Right kidney (tissue), 9 donors: ENCODE results near the gene DIPK1B.

ENCODE experiments used
- DNase-seq: peaks from one replicate; pipeline ENCODE4 v3.0.0-alpha.2; 2016
- long read RNA-seq, 8 donors: transcript quantifications; one replicate each; lab custom pipeline, GENCODE V29; 2026

DIPK1B gene
- long read RNA-seq, donor 1, transcript FAM69B-202 (5 exons, 1,668 nt): major isoform, 42 of 43 reads
- long read RNA-seq, donor 1, partial matches to known transcripts: 0 of 43 reads
- long read RNA-seq, donor 1, other reads (novel, unspliced or antisense): 0 of 43 reads
- long read RNA-seq, donor 2, transcript FAM69B-202 (5 exons, 1,668 nt): major isoform, 31 of 32 reads
- long read RNA-seq, donor 2, partial matches to known transcripts: 0 of 32 reads
- long read RNA-seq, donor 2, other reads (novel, unspliced or antisense): 0 of 32 reads
- long read RNA-seq, donor 3, transcript FAM69B-202 (5 exons, 1,668 nt): major isoform, 10 of 10 reads
- long read RNA-seq, donor 3, partial matches to known transcripts: 0 of 10 reads
- long read RNA-seq, donor 3, other reads (novel, unspliced or antisense): 0 of 10 reads
- long read RNA-seq, donor 4, transcript FAM69B-202 (5 exons, 1,668 nt): major isoform, 24 of 170 reads
- long read RNA-seq, donor 4, partial matches to known transcripts: 129 of 170 reads
- long read RNA-seq, donor 4, other reads (novel, unspliced or antisense): 17 of 170 reads
- long read RNA-seq, donor 5, transcript FAM69B-202 (5 exons, 1,668 nt): major isoform, 22 of 22 reads
- long read RNA-seq, donor 5, partial matches to known transcripts: 0 of 22 reads
- long read RNA-seq, donor 5, other reads (novel, unspliced or antisense): 0 of 22 reads
- long read RNA-seq, donor 6, transcript FAM69B-202 (5 exons, 1,668 nt): major isoform, 20 of 20 reads
- long read RNA-seq, donor 6, partial matches to known transcripts: 0 of 20 reads
- long read RNA-seq, donor 6, other reads (novel, unspliced or antisense): 0 of 20 reads
- long read RNA-seq, donor 7, transcript FAM69B-202 (5 exons, 1,668 nt): major isoform, 43 of 88 reads
- long read RNA-seq, donor 7, partial matches to known transcripts: 44 of 88 reads
- long read RNA-seq, donor 7, other reads (novel, unspliced or antisense): 0 of 88 reads
- long read RNA-seq, donor 8, transcript FAM69B-202 (5 exons, 1,668 nt): major isoform, 29 of 29 reads
- long read RNA-seq, donor 8, partial matches to known transcripts: 0 of 29 reads
- long read RNA-seq, donor 8, other reads (novel, unspliced or antisense): 0 of 29 reads

DNA sequence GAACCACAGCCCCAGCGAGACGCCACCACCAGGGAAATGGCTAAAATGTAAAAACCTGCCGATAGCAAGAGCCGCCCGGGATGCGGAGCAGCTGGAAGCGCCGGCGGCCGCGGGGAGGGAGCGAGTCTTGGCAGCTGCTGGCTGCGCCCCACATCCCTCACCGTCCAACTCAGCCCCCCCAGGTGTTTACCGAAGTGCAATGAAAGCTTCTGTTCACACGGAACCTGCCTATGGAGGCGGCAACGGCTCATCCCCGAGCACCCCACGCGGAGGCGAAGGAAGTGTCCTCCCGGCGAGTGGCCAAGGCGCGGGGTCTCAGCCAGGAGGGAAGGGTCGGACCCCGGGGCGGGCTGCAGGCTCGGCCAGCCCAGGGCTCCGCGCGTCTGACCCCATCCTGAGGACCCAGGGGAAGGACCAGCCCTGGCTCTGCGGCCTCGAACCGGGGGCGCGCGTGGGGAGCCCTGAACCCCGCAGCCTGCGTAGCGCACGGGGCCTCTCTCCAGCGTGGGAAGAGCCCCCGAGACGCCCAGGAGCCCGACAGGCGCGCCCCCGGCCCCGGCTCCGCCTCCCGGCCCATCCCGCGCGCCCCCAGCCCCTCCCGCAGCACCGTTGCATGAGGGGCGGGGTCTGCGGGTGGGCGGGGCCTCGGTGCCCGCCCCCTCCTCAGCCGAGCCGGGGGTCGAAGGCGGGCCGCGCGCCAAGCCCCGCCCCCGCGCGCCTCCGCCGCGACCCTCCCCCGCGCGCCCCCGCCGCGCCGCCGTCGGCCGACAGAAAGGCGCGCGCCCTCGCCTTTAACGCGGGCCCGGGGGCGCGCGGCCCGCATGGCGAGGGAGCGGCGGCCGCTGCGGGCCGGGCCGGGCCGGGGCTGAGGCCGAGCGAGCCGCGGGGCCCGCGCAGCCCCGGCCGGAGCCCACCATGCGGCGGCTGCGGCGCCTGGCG lies at the start of gene DIPK1B:
Gene DIPK1B, plus strand, starts transcription at position 822 of the 939 bp plus-strand sequence. Its CDS starts 94 bp downstream, at position 916.
- DNase-seq: peak; percentile 89

DNA sequence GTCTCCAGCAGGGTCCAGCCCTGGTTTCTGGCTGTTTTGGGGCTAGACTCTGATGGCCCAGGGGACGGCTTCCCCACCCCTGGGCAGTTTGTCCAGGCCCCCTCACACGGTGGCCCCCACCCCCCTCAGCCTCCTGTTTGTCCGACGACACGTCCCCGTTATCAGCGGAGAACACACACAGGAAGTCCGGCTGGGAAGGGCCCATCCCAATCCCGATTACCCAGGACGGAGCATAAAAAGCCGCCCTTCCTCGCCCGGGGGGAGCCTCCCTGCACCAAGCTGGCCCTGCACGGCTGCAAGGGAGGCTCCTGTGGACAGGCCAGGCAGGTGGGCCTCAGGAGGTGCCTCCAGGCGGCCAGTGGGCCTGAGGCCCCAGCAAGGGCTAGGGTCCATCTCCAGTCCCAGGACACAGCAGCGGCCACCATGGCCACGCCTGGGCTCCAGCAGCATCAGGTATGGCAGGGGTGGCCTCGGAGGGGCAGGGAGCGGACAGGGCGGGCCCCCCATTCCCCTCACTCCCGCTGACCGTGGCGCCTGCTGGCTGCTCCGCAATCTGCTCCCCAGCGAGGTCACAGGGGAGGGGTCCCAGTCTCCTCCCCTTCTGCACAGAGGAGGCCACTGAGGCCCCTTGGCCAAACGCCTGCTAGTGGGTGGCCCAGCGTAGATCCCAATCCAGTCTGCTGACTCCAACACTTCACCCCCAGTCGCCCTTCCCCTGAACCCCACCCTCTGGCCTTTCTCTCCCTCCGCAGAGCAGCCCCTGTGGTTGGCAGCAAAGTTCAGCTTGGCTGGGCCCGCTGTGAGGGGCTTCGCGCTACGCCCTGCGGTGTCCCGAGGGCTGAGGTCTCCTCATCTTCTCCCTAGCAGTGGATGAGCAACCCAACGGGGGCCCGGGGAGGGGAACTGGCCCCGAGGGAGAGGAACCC lies 49.5 kb upstream of the DIPK1B start, which contains the start of gene EGFL7:
Gene EGFL7, plus strand, starts transcription at position 261 of the 926 bp plus-strand sequence. CDS start 5,367 bp downstream, outside the sequence.
- DNase-seq: no peak

GRCh38 chr9:136664000-136664915 lies 48.1 kb upstream of the DIPK1B start:
- DNase-seq: no peak

- DNase-seq: peak; percentile 71
Measured at GRCh38 chr9:136665111-136665703, 47.2 kb upstream of the DIPK1B start.

DNA sequence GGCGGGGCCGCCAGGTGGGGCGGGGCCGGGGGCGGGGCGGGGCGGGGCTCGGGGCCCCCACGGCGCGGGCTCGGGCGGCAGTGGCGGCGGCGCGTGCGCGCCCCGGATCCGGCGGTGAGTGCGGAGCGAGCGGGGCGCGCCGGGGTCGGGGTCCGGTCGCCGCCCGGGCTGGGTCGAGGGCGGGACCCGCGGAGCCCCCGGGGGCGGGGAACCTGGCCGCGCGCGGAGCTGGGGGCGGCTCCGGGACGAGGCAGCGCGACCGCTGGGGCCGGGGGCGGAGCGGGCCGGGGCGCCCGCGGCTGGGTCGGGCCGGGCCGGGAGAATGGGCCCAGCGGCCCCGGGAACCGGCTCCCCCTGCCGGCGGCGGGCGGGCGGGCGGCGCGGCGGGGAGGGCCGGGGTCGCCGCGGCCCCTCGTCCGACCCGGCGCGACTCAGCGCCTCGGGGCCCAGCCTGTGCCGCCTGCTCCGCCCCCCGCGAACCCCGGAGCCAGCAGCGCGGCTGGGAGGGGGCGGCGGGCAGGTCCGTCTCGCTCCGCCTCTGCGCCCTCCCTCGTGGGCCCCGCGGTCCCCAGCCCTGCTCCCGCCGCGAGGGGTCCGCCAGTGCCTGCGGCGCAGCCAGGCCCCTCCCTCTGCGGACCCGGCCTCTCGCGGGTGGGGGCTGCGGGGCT lies 46.5 kb upstream of the DIPK1B start:
- no peak for DNase-seq

DNA sequence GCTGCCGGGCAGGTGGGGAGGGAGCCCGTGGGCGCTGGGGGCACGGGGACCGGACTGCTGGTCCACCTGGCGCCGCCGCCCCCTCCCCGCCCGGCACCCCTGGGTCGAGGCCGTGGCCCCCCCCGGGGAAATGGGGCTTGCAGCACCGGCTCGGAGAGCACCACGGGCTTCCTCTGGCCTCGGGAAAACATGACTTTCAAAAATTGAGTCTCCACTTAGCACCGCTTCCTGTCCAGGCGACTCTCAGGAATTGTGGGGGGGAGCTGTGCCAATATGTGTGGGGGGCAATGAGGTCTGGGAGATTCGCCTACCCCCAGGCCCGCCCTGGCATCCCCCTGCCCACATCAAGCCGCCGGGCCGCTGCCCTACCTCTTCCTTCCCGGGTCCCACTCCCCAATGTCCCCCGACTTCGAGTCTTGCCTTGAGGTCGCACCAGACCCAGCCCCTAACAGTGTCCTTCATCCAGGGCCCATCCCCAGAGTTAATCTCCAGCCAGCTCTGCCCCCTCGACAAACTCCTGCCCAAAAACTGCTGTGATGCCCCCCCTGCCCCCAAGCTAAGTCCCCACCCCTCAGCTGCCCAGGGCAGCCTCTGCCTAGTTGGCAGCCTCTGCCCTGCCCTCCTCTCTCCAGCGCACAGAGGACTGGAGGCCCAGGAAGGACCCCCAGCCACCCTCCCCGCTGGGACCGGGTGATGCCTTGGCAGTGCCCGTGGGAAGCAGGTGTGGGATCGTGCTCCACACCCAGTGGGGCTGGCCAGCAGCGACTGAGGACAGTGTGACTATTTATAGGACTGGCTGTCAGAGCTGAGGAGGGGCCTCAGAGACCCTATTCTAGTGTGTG lies 45.8 kb upstream of the DIPK1B start:
- peak; percentile 68 for DNase-seq

DNA sequence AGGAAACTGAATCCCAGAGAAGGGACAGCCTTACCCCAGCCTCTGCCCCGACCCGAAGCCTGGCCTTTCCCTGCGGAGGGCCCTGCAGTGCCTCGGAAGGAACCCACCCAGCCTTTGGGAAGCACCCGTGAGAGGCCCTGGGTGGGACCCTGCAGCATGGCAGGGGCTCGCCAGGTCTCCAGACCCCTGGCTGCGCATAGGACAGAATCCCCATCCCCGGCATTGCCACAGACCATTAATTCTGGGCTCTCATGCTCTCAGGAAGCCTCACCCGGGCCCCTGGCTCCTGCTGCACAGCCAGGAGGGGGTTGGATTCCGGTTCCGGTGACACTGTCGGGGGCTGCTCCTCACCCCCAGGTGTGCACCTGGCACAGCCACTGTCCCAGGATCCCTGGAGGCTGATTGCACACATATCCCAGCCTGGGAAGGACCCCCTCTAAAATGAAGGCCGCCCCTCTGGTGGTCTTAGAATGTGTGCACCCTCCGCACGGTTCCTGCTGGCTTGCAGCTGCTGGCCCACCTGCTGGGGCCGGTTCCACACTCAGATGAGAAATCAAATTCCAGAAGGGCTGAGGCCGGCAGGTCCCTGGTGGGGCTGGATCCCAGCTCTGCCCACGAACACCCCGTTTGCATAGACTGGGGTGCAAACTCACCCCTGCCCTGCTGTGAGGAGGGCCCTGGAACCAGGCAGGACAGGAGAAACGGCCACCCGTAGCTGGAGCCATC lies 45.0 kb upstream of the DIPK1B start:
- peak; percentile 46 for DNase-seq

DNA sequence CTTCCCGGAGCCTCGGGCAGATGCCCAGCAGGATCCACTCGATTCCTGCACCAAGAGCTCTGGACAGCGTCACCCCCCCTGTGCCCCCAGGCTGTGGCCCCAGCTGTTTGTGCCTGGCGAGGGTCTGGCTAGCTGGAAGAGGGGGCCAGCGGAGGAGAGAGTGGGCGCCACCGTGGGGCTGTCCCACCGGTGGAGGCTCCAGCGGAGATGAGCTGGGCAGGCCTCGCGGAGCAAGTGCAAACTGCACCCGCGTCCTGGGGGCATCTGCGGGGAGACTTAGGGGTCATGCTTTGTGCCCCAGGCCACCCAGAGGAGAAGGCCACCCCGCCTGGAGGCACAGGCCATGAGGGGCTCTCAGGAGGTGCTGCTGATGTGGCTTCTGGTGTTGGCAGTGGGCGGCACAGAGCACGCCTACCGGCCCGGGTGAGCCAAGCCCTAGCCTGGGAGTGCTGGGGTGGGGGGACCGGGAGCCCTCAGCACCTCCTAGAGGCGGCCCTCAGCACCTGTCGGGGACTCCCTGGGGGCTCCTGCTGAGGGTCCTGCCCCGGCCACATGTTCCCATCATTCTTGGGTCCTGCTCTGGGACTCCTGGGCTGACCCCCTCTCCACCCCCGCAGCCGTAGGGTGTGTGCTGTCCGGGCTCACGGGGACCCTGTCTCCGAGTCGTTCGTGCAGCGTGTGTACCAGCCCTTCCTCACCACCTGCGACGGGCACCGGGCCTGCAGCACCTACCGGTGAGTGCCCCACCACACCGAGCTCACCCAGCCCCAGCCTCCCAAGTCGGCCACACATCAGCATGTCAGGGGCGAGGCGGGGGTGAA lies 44.2 kb upstream of the DIPK1B start:
- no peak for DNase-seq

DNA sequence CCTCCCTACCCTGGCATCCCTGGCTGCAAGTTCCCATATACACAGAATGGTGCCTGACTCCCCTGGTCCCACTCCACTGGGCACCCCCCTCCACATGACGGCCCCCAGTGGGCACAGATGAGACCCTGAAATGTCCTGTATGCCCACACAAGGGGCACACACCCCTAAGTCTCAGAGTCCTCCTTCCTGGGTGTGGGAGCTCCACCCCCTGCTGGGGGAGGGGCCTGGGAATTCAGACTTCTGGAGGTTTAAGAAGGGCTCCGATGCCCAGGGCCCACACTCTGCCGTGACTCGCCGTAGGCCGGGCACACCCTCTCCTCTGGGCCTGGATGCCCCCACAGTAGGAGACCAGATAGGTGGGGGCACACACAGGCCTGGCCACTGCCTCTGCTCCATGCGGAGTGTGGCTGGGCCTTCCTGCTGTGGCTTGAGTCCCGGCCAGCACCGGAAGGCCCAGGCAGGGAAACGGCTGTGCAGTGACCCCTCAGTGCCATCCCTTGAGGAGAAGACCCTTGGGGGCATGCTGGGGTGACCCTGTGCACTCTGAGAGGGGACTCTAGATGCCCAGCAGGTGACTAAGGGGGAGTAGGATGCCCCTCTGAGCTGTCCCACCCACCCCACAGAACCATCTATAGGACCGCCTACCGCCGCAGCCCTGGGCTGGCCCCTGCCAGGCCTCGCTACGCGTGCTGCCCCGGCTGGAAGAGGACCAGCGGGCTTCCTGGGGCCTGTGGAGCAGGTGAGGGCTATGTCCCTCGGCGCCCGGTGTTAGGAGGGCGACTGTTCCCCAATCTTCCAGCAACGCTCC lies 43.2 kb upstream of the DIPK1B start:
- peak; percentile 11 for DNase-seq

GRCh38 chr9:136669791-136670464 lies 42.4 kb upstream of the DIPK1B start:
- DNase-seq: no peak

DNA sequence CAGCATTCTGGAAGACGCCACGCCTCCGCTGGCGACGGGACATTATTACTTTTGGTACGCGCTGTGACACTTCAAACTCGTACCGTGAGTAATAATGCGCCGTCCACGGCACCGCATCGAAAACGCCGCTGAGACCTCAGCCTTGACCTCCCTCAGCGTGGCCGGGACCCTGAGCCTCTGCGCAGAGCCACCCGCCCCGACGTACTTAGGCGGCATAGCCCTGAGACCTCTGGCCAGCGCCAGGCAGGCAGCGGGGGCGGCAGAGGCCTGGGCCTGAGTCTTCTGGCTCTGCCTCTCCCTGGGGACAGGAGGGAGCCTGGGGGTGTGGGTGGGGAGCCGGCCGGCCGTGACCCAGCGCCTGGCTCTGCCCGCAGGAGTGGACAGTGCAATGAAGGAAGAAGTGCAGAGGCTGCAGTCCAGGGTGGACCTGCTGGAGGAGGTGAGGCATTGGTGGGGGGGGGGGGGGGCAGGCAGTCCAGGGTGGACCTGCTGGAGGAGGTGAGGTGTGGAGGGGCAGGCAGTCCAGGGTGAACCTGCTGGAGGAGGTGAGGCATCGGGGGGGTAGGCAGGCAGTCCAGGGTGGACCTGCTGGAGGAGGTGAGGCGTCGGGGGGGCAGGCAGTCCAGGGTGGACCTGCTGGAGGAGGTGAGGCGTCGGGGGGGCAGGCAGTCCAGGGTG lies 41.7 kb upstream of the DIPK1B start:
- DNase-seq: no peak

GRCh38 chr9:136671254-136671614 lies 41.1 kb upstream of the DIPK1B start:
- no peak for DNase-seq

GRCh38 chr9:136671646-136672430 lies 40.5 kb upstream of the DIPK1B start:
- peak; percentile 74 for DNase-seq
